H1 (cell line): ENCODE measurements around the gene C19orf73. TPM values are rescaled to one million over a fixed set of nuclear protein-coding genes. Genes with fewer than 3 reads are reported as not detected.

ENCODE experiments used
- polyA plus RNA-seq, 7 experiments: library from polyadenylated mRNA; depleted of rRNA in 3 of 7; stranded (reverse) in 5 of 7; unstranded in 2 of 7; fragments of >200 nt in 5 of 7; fragments of 200-250 nt in 2 of 7; gene quantifications; 1 replicate in 5 of 7; 2 replicates in 1 of 7; 4 replicates in 1 of 7; pipeline versions ENCODE4 v1.2.1 to v1.2.3, GENCODE V29; 2011 to 2013; ENCODE audit warnings: missing spikeins in 2 of 7, mixed read lengths in 2 of 7
- small RNA-seq: library from polyadenylated mRNA; stranded (forward); fragments of <200 nt; extraction: miRNeasy Mini kit (QIAGEN cat#:217004); gene quantifications from one replicate; pipeline ENCODE3, GENCODE V24; 2013; ENCODE audit not compliant: insufficient read depth
- total RNA-seq: library from RNA; stranded (reverse); fragmentation: NEBNext Ultra II Directional; extraction: Animal tissue kit (Norgen Biotek cat#: 25700); gene quantifications from 2 replicates; pipeline ENCODE4 v1.2.1, GENCODE V29; 2021

The C19orf73 gene
- total and polyA plus RNA-seq, 2 of the 8 experiments (the other 6 are each of a cell fraction or from before 2014, with no cell fraction given), result 2.5 to 4.6 TPM

Small RNA genes lying within 50 kb of the gene (small RNA-seq; reads per million reads assigned to genes)
- gene RN7SL708P, result not detected

Other genes starting within 250 kb of the C19orf73 start
- gene PPP1R15A, start 246.7 kb downstream of the C19orf73 start, total RNA-seq, result 12.8 and 14.0 TPM in 2 replicates
- gene PPP1R15A, start 246.7 kb downstream of the C19orf73 start, polyA plus RNA-seq (2011; rRNA removed), result 4.1 and 8.6 TPM in 2 replicates
- 1.0 and 1.1 TPM in 2 replicates for gene TULP2, start 220.4 kb downstream of the C19orf73 start, total RNA-seq
- gene TULP2, start 220.4 kb downstream of the C19orf73 start, polyA plus RNA-seq (2011; rRNA removed), result 0.95 and 1.8 TPM in 2 replicates
- gene NUCB1, start 218.8 kb downstream of the C19orf73 start, total RNA-seq, result 106 and 111 TPM in 2 replicates
- 121 and 178 TPM in 2 replicates for gene NUCB1, start 218.8 kb downstream of the C19orf73 start, polyA plus RNA-seq (2011; rRNA removed)
- gene DHDH, start 185.4 kb downstream of the C19orf73 start, total RNA-seq, result 2.2 and 2.7 TPM in 2 replicates
- 2.8 and 2.9 TPM in 2 replicates for gene DHDH, start 185.4 kb downstream of the C19orf73 start, polyA plus RNA-seq (2011; rRNA removed)
- gene BAX, start 164.3 kb downstream of the C19orf73 start, total RNA-seq, result 257 and 295 TPM in 2 replicates
- gene BAX, start 164.3 kb downstream of the C19orf73 start, polyA plus RNA-seq (2011; rRNA removed), result 346 and 750 TPM in 2 replicates
- 1,751 and 1,764 TPM in 2 replicates for gene FTL, start 153.8 kb downstream of the C19orf73 start, total RNA-seq
- 2,427 and 3,043 TPM in 2 replicates for gene FTL, start 153.8 kb downstream of the C19orf73 start, polyA plus RNA-seq (2011; rRNA removed)
- 37.8 and 38.7 TPM in 2 replicates for gene GYS1, start 125.8 kb downstream of the C19orf73 start, total RNA-seq
- gene GYS1, start 125.8 kb downstream of the C19orf73 start, polyA plus RNA-seq (2011; rRNA removed), result 30.0 and 41.9 TPM in 2 replicates
- gene RUVBL2, start 125.3 kb downstream of the C19orf73 start, total RNA-seq, result 152 and 160 TPM in 2 replicates
- gene RUVBL2, start 125.3 kb downstream of the C19orf73 start, polyA plus RNA-seq (2011; rRNA removed), result 247 and 341 TPM in 2 replicates
- not detected in 2 replicates for gene LHB, start 102.1 kb downstream of the C19orf73 start, total RNA-seq
- gene LHB, start 102.1 kb downstream of the C19orf73 start, polyA plus RNA-seq (2011; rRNA removed), result 0.53 and 1.2 TPM in 2 replicates
- gene CGB3, start 94.8 kb downstream of the C19orf73 start, total RNA-seq, result not detected in 2 replicates
- gene CGB3, start 94.8 kb downstream of the C19orf73 start, polyA plus RNA-seq (2011; rRNA removed), result 0.09 TPM in 1 of 2 replicates, not detected in the other
- gene CGB2, start 87.3 kb downstream of the C19orf73 start, total RNA-seq, result 0.71 TPM in 1 of 2 replicates, not detected in the other
- 3.2 and 3.9 TPM in 2 replicates for gene CGB2, start 87.3 kb downstream of the C19orf73 start, polyA plus RNA-seq (2011; rRNA removed)
- gene CGB1, start 82.2 kb downstream of the C19orf73 start, total RNA-seq, result not detected in 2 replicates
- 0.83 TPM in 1 of 2 replicates, not detected in the other for gene CGB1, start 82.2 kb downstream of the C19orf73 start, polyA plus RNA-seq (2011; rRNA removed)
- 0.63 TPM in 1 of 2 replicates, not detected in the other for gene CGB5, start 75.3 kb downstream of the C19orf73 start, total RNA-seq
- 0.68 and 0.83 TPM in 2 replicates for gene CGB5, start 75.3 kb downstream of the C19orf73 start, polyA plus RNA-seq (2011; rRNA removed)
- gene CGB8, start 70.0 kb downstream of the C19orf73 start, total RNA-seq, result 0.46 TPM in 1 of 2 replicates, not detected in the other
- gene CGB8, start 70.0 kb downstream of the C19orf73 start, polyA plus RNA-seq (2011; rRNA removed), result 0.09 and 0.22 TPM in 2 replicates
- gene CGB7, start 61.4 kb downstream of the C19orf73 start, total RNA-seq, result 0.52 and 1.2 TPM in 2 replicates
- gene CGB7, start 61.4 kb downstream of the C19orf73 start, polyA plus RNA-seq (2011; rRNA removed), result 2.2 and 3.8 TPM in 2 replicates
- 2.8 and 3.1 TPM in 2 replicates for gene NTF4, start 54.3 kb downstream of the C19orf73 start, total RNA-seq
- gene NTF4, start 54.3 kb downstream of the C19orf73 start, polyA plus RNA-seq (2011; rRNA removed), result 5.3 and 6.5 TPM in 2 replicates
- gene KCNA7, start 46.4 kb downstream of the C19orf73 start, total RNA-seq, result 0.10 and 0.17 TPM in 2 replicates
- gene KCNA7, start 46.4 kb downstream of the C19orf73 start, polyA plus RNA-seq (2011; rRNA removed), result 0.06 and 0.09 TPM in 2 replicates
- gene SNRNP70, start 33.7 kb downstream of the C19orf73 start, total RNA-seq, result 231 and 244 TPM in 2 replicates
- gene SNRNP70, start 33.7 kb downstream of the C19orf73 start, polyA plus RNA-seq (2011; rRNA removed), result 235 and 515 TPM in 2 replicates
- gene LIN7B, start 4.8 kb downstream of the C19orf73 start, total RNA-seq, result 4.1 and 4.2 TPM in 2 replicates
- 4.1 and 6.0 TPM in 2 replicates for gene LIN7B, start 4.8 kb downstream of the C19orf73 start, polyA plus RNA-seq (2011; rRNA removed)
- gene PPFIA3, start 401 bp upstream of the C19orf73 start, total RNA-seq, result 25.3 and 28.0 TPM in 2 replicates
- gene PPFIA3, start 401 bp upstream of the C19orf73 start, polyA plus RNA-seq (2011; rRNA removed), result 15.9 and 28.8 TPM in 2 replicates
- 1.8 and 2.3 TPM in 2 replicates for gene HRC, start 36.3 kb upstream of the C19orf73 start, total RNA-seq
- gene HRC, start 36.3 kb upstream of the C19orf73 start, polyA plus RNA-seq (2011; rRNA removed), result 2.6 and 6.8 TPM in 2 replicates
- gene TRPM4, start 38.6 kb upstream of the C19orf73 start, total RNA-seq, result 11.3 and 12.6 TPM in 2 replicates
- 13.3 and 21.5 TPM in 2 replicates for gene TRPM4, start 38.6 kb upstream of the C19orf73 start, polyA plus RNA-seq (2011; rRNA removed)
- 1.5 and 1.7 TPM in 2 replicates for gene SLC6A16, start 206.0 kb upstream of the C19orf73 start, total RNA-seq
- 0.93 and 1.1 TPM in 2 replicates for gene SLC6A16, start 206.0 kb upstream of the C19orf73 start, polyA plus RNA-seq (2011; rRNA removed)
- gene CD37, start 216.3 kb upstream of the C19orf73 start, total RNA-seq, result not detected in 2 replicates
- not detected in 2 replicates for gene CD37, start 216.3 kb upstream of the C19orf73 start, polyA plus RNA-seq (2011; rRNA removed)
- 146 and 156 TPM in 2 replicates for gene TEAD2, start 243.3 kb upstream of the C19orf73 start, total RNA-seq
- 87.6 and 110 TPM in 2 replicates for gene TEAD2, start 243.3 kb upstream of the C19orf73 start, polyA plus RNA-seq (2011; rRNA removed)
- 2.6 and 3.1 TPM in 2 replicates for gene DKKL1, start 244.7 kb upstream of the C19orf73 start, total RNA-seq
- 5.9 and 6.8 TPM in 2 replicates for gene DKKL1, start 244.7 kb upstream of the C19orf73 start, polyA plus RNA-seq (2011; rRNA removed)